CD4-positive, alpha-beta T cell treated with Interleukin-15 for 1 hour (primary cell): Measurements from ENCODE around the gene CELF4.

Experiments used
- DNase-seq: peaks from one replicate; pipeline ENCODE4 v3.0.0-alpha.2; 2020

CELF4 gene

GRCh38 chr18:37571266-37571665, 5.7 kb upstream of the CELF4 start:
- DNase-seq: no peak

DNA sequence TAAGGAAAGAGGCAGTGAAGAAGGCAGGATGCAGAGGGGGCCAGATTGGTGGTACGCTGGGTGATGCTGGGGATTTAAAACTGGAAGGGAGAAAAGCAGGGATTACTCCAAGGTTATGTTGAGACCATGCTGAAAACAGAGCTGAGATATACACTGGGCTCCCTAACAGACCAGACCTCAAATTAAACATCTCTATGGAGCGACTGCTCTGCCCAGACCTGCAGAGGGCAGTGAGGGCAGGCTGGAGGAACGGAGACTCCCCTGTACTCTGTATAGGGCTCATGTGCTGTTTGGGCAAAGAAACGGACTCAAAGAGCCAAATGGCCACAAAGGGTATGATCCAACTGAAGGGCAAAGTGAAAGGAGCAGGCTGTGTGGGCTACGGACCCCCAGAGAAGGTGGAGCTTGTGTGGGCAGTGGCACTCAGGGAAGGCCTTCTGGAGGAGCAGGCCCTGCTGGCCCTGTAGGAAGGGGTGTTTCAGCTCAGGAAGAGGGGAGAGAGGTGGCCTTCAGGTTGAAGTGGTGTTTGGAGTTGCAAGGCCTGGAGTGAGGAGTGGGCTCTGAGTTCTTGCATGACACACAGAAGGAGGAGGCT, 4.8 kb upstream of the CELF4 start:
- no peak for DNase-seq

DNA sequence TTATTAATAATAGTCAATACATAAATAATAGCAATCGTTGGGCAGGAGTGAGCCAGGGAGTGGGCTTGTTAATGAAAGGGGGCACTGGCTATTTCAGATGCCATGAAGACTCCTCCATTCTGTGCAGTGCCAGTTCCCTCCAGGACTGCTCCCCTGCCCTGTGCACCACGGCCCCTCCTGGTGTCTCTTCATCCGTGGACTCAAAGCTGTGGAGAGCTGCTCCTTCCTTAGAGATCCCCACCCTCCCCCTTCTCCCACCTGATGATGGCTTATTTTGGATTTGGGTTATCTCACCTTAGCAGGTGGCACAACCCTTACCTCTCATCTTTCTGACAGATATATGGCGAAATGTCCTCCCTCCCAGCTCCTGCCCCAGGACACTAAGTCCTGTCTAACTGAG, 3.1 kb upstream of the CELF4 start:
- DNase-seq: no peak

GRCh38 chr18:37567994-37568359, 2.4 kb upstream of the CELF4 start:
- no peak for DNase-seq

DNA sequence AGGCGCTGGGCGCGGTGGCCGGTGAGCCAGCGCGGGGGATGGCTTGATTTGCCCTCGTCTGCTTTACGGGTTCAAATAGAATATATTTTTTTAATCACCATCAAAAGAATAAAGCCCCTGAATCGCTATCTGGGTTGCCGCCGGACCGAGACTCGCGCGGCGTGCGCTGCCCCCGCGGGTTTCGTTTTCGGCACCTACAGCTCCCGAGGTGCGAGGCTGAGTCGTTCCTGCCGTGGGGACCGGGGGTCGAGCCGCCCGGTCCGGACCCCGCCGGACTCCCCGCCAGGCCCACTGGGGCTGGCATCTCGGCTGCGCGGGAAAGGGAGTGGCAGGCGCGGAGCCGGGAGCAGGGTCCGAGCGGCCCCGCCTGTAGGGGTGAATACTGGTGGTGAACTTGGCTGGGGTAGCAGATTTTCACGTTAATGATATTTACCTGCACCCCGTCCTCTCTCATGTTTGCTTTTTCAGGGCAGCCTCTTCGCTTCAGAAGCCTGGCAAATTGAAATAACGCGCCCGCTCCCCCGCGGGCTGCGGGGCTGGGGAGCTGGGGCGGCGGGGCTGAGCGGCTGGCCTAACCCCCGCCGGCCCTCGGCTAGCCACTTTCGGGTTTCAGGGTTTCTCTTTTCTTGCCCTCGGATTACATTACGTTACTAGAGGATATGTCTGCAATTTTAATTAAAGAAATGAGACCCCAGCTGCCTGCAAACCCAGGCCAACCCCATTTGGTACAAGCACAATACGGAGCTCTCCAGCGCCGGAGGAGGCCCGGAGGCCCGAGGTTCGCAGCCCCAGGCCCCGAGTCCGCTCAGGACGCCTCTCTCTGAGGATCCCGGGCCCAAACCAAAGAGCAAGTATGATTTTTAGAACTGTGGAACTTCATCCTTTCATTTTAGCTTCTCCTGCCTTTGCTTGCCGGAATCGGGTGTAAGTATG, 1.7 kb upstream of the CELF4 start:
- no peak for DNase-seq

- DNase-seq: no peak
These were observed 972 bp upstream of the CELF4 start for GRCh38 chr18:37566479-37567060.

DNA sequence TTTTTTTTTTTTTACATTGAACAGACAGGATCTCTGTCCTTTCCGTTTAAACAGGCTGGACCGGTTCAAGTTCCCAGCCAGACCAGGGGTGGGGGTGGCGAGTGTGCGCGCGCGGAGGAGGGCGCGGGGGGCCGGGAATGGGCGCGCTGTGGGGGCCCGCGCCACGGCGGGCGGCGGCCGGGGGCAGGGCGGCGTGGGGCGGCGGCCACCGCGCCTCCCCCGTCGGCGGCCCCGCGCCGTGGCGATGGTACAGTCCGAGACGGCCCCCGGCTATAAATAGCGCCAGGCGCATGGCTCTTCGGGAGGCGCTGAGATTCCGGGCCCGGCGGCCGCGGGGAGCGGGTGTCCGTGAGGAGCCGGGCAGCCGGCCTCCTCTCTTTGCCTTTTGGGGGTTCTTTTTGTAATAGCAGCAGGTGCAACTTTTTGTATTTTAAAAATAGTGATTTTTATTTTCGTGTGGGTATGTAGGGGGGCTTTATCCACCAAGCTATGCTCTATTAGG, 430 bp upstream of the CELF4 start:
- no peak for DNase-seq

GRCh38 chr18:37564711-37565100, 892 bp downstream of the CELF4 start:
- no peak for DNase-seq

DNA sequence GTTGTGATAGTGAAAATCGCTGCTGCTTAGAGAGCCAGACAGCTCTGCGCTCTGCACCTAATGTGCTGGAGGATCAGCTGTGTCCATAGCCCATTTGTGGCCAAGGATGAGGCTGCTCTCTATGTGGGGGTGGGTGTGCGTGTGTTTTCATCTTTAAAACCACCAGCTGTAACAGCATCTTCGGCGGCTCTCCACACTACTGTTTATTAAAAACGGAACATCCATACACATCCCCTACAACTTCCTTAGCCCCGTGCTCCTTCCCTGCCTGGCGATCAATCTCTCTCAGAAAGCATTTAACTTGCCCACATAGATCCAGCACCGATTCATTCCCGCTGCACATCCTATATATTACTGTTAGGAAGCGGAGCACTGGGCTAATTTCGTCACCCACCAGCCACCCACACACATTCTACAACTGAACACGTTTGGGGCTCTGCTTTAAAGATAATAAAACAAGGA, 1.6 kb downstream of the CELF4 start:
- no peak for DNase-seq

- no peak for DNase-seq
These were observed 3.6 kb downstream of the CELF4 start for GRCh38 chr18:37561986-37562385.

DNA sequence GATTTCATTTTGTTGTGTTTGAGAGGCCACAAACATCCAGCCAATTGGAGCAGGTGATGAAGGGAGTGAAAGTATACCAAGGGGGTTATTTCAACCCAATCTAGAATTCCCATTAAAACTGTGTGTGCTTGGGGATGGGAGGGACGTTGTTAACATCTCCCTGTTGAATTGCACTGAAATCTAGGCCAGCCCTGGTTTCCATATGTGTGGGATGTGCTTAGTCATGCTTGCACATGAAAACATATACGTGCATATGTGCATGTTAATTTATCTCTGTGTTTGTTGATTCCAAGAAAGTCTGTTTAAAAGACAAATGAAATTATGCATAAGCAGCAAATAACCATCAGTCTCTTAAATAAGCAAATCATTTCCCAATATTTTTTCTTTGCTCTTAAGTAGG, 5.6 kb downstream of the CELF4 start:
- no peak for DNase-seq

DNA sequence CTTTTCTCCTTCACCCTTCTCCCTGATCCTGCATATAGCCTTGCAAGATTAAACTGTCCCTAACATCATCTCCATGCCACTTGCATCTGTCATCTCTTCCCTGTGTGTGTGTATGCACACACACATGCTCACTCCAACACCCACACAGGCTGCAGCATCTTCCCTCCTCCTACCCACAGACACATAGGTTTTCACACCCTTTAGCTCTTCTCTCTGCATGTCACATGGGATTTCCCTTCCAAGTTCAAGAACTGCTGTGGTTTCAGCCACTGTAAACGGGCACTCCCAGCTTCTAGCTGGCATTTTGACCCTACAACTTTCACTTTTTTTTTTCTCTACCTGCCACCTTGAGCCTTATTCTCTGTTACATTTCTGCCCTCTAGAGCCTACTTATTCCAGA, 6.4 kb downstream of the CELF4 start:
- no peak for DNase-seq

DNA sequence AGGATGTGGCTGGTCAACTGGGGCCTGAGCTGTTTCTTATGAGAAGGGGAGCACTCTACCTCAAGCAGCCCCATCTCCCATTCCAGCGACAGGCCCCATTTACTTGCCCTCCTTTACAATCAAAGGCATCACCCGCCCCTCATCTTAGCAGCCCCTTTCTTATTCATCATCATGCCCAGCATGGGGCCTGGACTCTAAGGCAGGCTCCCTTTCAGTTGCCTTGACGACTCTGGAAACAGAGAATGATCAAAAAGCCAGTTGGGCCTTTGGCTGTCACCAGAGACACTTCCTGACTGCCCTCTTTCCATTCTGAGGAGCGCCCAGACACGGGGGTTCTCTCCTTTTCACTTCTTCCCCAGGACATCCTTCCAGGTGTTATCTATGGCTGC, 11.2 kb downstream of the CELF4 start:
- peak; percentile 2 for DNase-seq

DNA sequence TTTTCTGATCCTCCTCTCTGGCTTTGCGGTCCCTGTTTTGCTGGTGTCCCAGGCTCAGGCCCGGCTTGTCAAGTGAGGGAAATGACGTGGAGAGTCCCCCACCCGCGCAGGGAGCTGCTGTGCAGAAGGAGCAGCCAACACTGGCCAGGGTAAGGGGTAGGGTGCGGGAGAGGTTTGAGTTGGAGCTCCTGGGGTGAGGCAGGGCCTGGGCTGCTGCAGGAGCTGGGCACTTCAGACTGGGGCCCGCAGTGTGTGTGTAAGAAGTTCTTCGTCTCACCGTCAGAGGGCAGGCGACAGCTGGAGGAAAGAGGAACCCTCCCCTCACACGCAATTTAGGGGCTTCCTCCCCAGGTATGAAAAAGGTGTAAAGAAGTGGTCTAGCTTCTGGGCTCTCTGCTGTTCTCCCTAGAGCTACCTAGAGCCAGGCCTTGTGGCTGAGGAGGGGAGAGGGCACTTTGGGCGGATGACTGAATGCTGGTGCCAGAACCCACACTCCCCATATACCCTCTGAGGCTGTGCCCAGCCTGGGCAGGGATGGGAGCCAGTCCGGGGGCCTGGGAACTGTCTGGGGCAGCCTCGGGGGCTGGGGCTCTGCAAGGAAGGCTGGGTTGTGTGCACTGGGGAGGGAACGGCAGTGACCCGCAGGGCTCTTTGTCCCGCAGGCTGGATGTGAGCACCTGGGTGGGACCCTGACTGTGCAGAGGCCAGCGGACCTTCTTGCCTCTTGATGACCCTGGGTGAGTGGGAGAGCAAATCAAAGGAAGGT, 11.8 kb downstream of the CELF4 start:
- DNase-seq: peak; percentile 13

DNA sequence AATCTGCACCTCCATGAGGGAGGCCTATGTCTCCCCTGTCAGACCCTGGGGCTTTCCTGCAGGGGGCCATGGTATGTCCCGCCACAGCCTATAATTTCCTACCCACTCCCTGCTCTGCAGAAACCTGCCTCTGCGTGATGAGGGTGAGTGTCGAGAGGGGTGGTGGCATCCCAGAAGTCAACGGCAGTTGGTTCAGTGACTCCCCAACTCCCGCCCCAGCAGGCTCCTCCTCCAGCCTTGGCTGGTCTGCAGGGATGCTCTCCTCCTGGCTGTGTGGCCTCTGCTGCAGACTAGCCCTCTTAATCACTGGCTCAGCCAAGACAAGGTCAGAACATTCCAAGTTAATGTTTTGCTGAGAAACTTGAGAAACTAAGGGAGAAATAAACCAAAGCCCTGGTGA, 13.3 kb downstream of the CELF4 start:
- DNase-seq: no peak

GRCh38 chr18:37551846-37552245, 13.8 kb downstream of the CELF4 start:
- no peak for DNase-seq

- DNase-seq: no peak
These were observed 14.3 kb downstream of the CELF4 start for GRCh38 chr18:37551249-37551648.

DNA sequence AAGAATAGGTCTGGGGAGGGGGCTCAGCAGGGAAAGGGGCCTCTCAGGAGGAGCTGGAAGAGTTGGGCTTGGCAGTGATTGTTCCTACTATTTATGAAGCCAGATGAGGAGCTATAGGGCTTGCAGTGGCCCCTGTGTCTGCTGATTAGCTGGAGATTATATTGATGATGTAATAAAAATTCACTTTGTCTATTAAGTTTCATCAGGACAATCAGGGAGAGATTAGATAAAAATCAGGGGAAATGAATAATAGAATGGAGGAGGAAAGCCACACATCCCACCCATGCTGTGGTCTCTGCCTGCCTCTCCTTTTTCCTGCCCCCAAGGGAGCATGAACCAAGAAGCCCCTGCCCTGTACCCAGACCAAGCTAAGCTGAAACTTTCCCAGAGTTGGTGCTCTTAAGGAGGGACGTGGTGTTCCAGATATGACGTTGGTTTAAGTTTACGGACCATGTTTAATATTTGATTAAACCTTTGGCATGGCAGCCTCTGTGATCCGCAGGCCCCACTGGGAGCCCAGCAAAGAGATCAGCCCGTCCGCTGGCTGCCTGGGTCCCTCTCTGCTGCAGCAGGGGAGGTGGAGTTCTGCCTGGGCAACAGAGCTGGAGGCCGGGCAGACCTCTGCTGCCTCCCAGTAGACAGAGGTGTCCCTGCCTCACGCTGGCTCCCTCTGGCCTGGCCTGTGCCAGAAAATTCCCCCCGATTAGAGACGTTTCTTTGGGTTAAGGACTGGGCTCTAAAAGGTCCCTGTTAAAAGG, 15.3 kb downstream of the CELF4 start:
- DNase-seq: no peak

DNA sequence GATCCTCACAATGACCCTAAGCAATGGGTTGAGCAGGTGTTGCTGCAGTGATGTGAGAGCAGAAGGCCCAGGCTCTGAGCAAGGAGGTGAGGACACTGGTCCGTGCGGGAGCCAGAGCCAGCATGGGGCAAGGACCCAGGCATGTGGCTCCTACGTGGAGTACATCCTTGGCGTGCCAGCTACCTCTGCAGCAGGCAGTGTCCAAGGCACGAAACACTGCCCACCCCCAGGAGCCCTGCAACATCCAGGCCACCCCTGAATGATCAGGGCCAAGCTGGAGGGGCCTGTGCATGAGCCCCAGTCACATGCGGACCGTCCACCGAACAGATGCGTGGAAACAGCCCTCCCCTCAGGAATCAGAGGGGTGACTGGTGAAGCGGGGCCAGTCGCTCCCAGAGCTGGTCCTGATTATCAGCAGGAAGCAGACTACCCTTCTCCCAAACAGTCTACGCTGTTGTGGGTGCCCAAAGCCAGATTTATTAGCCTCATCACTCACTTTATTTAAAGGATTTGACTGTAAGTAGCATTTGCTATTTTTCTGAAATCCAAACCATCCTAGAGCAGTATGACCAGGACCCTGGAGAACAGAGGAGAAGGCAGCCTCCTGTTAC, 16.8 kb downstream of the CELF4 start:
- DNase-seq: no peak

- DNase-seq: no peak
These were observed 18.3 kb downstream of the CELF4 start for GRCh38 chr18:37547196-37547827.

GRCh38 chr18:37546651-37547050, 18.9 kb downstream of the CELF4 start:
- DNase-seq: no peak

GRCh38 chr18:37546272-37546537, 19.4 kb downstream of the CELF4 start:
- DNase-seq: no peak
